BJ (cell line): ENCODE data around the gene GPC6. TPM values are rescaled to one million over a fixed set of nuclear protein-coding genes. Genes with fewer than 3 reads are reported as not detected.

ENCODE experiments used
- CTCF ChIA-PET: fragments of 350-600 bp; formaldehyde crosslinking; extraction: SDS; loops from one replicate; lab custom pipeline; 2021; ENCODE audit warnings: antibody characterized with exemption, inconsistent platforms; lab: Yijun Ruan, JAX
- POLR2A ChIA-PET: fragments of 300-600 bp; sonication (Branson Sonifier 250); formaldehyde crosslinking; extraction: SDS; loops from one replicate; lab custom pipeline; 2021; ENCODE audit warnings: antibody characterized with exemption; lab: Charles Lee
- DNase-seq: peaks from one replicate; pipeline ENCODE4 v3.0.0-alpha.2; 2011; ENCODE audit warnings: low read depth
- H3K27me3 ChIP-seq: 2 replicates; pipeline ENCODE4 v1.6.0; 2011; ENCODE audit warnings: low read length; ENCODE audit not compliant: control insufficient read depth, insufficient read depth
- H3K36me3 ChIP-seq: 2 replicates; pipeline ENCODE4 v1.5.1; 2011; ENCODE audit warnings: low read length; ENCODE audit not compliant: control insufficient read depth, insufficient read depth
- H3K4me3 ChIP-seq: 2 replicates; pipeline ENCODE4 v1.5.1; 2011; ENCODE audit warnings: low read depth, mild to moderate bottlenecking, control low read depth, low read length
- polyA plus RNA-seq: library from polyadenylated mRNA; depleted of rRNA; stranded (reverse); fragments of >200 nt; gene quantifications from 2 replicates; pipeline ENCODE4 v1.2.3, GENCODE V29; 2011
- TF ChIP-seq, protein P1 (sequence below): IDR thresholded peaks from 2 replicates; pipeline ENCODE4 v1.5.1; 2011; ENCODE audit warnings: low read depth, mild to moderate bottlenecking, control low read depth, inconsistent platforms, low read length, moderate library complexity; ENCODE audit not compliant: insufficient read depth

Gene GPC6
- polyA plus RNA-seq, 1 experiment = 23.0 TPM

- H3K36me3 ChIP-seq = no peaks in the 10 kb centered on the region
- TF ChIP-seq, protein P1, sequence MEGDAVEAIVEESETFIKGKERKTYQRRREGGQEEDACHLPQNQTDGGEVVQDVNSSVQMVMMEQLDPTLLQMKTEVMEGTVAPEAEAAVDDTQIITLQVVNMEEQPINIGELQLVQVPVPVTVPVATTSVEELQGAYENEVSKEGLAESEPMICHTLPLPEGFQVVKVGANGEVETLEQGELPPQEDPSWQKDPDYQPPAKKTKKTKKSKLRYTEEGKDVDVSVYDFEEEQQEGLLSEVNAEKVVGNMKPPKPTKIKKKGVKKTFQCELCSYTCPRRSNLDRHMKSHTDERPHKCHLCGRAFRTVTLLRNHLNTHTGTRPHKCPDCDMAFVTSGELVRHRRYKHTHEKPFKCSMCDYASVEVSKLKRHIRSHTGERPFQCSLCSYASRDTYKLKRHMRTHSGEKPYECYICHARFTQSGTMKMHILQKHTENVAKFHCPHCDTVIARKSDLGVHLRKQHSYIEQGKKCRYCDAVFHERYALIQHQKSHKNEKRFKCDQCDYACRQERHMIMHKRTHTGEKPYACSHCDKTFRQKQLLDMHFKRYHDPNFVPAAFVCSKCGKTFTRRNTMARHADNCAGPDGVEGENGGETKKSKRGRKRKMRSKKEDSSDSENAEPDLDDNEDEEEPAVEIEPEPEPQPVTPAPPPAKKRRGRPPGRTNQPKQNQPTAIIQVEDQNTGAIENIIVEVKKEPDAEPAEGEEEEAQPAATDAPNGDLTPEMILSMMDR = no peak
- no peak overlapping the region for H3K4me3 ChIP-seq
- CTCF ChIA-PET = interaction anchor here (1.4 kb wide), 1 partner anchor 56 kb away, joined by 3 read pairs; no protein-coding TSS in a partner anchor
- POLR2A ChIA-PET = no interaction called here
- no peak for DNase-seq
- no peaks in the 10 kb centered on the region for H3K27me3 ChIP-seq
These were observed 78.4 kb downstream of the GPC6 start for GRCh38 chr13:93304868-93305613.

DNA sequence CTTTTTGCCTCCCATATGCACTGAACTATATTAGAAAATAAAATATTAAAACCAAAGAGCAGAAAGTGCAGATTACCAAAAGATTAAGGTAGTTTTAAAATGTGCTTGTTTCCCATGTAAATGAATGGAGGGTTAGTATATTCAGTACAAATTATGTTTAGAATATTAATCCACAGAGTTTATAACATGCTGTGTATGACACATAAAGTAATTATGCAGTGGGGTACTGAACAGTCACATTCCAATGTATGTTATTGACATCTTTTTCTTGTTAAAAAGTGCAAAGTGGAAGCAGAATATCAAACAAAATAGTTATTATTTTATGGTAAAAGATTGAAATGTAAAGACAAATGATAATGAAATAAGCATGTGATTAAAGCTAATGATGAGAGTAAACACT lies 79.3 kb downstream of the GPC6 start:
- no peaks in the 10 kb centered on the region for H3K36me3 ChIP-seq
- ChIA-PET POLR2A (interaction anchor here (0.6 kb wide), 1 partner anchor 59 kb away, joined by 4 read pairs; no protein-coding TSS in a partner anchor), CTCF (interaction anchor here (1.4 kb wide), 1 partner anchor 56 kb away, joined by 3 read pairs; no protein-coding TSS in a partner anchor)
- H3K4me3 ChIP-seq = no peak overlapping the region
- TF ChIP-seq, protein P1 = no peak
- no peaks in the 10 kb centered on the region for H3K27me3 ChIP-seq
- no peak for DNase-seq

DNA sequence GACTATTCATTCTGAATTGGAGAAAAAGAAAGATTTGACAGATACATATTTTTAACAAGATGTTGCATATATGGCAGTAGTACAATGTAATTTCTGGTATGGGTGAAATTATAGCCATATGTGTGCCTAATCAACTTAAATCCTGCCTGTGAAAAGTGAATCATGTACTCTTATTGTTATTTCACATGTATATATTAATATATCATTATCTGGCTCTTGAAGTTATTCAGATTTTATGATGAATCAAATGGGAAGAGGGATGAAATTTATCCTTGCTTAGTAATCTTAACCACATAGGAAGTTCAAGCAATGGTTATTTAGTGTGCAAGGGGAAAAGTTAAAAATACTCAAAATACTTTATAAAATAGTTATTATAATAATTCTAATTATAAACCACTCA lies 80.5 kb downstream of the GPC6 start:
- POLR2A ChIA-PET = no interaction called here
- Histone ChIP-seq H3K4me3 (no peak overlapping the region), H3K27me3 (no peaks in the 10 kb centered on the region), H3K36me3 (no peaks in the 10 kb centered on the region)
- TF ChIP-seq, protein P1 = no peak
- DNase-seq = no peak
- CTCF ChIA-PET = no interaction called here

GRCh38 chr13:93307651-93308050 lies 81.0 kb downstream of the GPC6 start:
- H3K27me3 ChIP-seq = no peaks in the 10 kb centered on the region
- no peak overlapping the region for H3K4me3 ChIP-seq
- no peaks in the 10 kb centered on the region for H3K36me3 ChIP-seq
- ChIA-PET POLR2A (no interaction called here), CTCF (no interaction called here)
- TF ChIP-seq, protein P1 = no peak
- no peak for DNase-seq

DNA sequence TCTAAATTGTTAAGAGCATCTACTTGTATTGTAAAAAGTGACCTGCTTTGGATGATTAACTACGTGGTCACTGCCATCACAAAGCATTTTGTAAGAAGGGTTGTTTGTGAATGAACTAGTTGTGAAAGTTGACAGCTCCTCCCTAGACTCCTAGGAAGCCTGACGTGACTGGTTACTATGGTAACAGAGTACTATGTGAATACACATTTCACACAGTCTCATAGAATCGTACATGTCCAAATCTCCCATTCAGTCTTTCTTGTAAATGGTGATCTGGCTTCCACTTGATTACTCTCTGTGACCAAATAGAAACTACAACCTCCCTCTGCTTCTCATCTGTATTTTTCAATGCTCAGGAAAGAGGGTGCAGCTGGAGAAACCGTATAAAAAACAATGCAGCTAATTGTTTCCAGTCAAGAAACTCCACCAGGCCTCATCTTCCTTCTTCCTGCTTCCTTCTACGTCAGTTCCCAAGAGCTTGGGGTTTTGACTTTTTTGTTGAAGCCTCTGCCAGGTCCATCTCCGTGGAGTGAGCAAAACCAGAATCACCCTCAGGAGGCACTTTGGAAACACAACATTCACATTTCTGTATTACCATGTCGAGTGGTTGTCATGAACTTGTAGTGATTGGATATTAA lies 83.4 kb downstream of the GPC6 start:
- ChIA-PET POLR2A (no interaction called here), CTCF (no interaction called here)
- TF ChIP-seq, protein P1 = no peak
- H3K4me3 ChIP-seq = no peak overlapping the region
- H3K27me3 ChIP-seq = no peaks in the 10 kb centered on the region
- no peak for DNase-seq
- H3K36me3 ChIP-seq = no peaks in the 10 kb centered on the region
